GM19468 (cell line): ENCODE measurements around the gene SLC25A22.

Source experiments
- ATAC-seq: cut with Tn5 transposase; IDR thresholded peaks from one replicate; pipeline ENCODE4 v1.9.1; 2021; ENCODE audit warnings: mild to moderate bottlenecking, moderate library complexity, moderate number of reproducible peaks; ENCODE audit not compliant: unreplicated experiment; ENCODE audit errors: extremely low read depth

SLC25A22 gene

DNA sequence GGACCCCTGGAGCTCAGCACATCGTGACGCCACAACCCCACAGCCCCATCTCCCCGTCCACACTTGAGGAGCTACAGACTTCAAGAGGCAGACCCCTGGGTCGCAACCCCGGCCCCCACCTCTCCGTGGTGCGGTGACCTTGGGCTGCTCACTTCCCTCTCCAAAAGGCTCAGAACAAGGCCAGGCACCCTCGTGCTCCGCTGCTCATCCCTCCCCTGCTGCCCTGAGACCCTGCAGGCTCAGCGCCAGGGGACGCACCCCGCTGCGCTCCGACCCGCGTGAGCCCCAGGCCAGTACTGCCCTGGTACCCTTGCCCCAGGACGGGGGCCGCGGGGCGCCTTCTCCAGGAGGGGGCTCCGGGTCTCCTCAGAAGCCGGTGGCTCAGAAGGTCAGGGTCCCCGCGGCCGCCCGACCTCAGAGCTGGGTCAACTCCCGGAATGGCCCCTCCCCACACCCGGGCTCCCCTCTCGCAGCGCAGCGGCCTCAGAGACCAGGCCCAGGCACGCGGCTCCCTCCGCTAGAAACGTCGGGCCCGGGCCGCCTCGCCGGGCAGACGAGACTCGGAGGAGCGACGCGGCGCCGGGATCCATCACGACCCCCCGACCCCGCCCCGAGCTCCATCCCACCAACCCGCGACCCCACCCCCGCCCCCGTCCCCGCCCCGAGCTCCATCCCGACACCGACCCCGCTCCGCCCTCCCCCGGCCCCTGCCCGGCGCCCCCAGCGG is 21.4 kb downstream of the SLC25A22 start:
- ATAC-seq, result no peak

DNA sequence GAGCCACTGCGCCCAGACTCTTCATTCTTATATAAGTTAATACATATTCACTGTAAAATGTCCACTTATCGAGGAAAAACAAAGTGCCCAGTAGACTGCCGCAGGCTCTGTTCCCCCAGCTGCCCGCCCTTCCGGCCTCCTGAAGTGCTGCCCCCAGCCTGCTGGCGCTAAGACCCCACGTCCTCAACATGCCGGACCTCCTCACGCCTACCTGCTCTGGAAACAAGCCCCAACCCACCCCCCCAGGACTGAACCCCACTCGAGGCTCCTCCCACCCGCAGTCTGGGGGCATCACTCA is 21.9 kb downstream of the SLC25A22 start:
- no peak for ATAC-seq

DNA sequence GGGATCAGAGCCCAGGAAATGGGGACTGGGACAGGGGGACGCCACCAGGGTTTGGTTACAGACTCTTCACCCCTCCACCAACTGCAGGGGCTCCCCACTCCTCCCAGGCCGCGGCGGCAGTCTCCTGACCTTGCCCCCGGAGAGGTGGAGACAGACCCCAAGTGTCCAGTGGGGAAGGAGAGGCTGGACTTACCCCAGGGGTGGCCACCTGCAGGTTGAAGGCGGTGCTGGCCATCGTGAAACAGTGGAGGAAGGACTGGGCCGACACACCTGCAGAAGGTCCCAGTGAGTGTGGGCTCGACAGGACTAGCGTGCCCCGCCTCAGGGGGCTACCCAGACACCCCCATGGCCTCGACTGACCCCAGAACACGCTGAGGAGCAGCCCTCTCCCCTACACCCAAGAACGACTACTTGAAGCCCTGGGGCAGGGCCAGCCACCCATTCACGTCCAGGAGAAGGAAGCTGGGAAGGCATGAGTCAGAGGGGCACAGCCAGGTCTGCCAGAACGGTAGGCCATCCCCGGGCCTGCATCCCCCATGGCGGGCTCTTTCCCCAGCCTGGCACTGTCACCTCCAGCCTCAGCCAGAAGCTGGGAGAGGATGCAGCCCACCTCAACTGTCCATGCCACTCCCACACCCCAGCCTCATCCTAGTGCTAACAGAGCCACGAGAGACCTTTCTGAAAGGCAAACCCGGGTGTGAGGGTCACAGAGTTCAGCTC is 23.0 kb downstream of the SLC25A22 start:
- no peak for ATAC-seq

DNA sequence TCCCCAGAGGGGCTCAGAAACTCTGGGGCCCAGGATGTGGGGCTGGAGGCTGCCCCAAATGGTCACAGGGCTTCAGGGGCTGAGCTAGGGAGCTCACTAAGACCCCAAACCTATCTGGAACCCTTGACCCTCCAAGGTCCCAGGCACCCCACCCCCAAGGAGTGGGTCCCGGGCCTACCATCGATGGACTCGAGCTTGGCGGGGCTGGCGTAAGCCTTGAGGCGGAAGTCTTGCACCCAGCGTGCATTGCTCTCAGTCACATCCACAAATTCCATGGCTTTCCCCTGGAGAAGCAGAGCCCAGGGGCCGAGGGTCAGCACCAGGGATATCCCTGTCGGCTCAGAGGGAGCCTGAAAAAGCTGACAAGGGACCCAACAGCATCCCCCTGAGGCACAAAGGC is 24.3 kb downstream of the SLC25A22 start:
- no peak for ATAC-seq

DNA sequence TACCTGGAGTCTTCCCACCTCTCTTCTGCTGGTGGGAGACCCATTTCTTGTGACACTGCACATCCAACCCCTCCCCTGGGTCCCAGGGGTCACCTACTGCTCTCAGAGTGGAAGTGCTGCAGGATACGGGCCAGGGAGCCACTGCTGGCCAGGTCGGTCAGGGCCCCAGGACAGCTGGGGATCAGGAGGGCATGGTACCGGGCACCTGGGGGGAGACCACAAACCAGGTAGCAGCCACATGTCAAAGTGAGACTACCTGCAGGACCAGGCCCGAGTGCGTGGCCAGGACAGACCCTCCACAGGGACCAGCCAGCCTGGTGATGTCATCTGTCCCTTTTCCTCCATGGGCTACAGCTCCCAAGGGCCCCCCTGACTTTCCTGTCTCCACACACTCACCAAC is 24.7 kb downstream of the SLC25A22 start:
- ATAC-seq, result no peak

DNA sequence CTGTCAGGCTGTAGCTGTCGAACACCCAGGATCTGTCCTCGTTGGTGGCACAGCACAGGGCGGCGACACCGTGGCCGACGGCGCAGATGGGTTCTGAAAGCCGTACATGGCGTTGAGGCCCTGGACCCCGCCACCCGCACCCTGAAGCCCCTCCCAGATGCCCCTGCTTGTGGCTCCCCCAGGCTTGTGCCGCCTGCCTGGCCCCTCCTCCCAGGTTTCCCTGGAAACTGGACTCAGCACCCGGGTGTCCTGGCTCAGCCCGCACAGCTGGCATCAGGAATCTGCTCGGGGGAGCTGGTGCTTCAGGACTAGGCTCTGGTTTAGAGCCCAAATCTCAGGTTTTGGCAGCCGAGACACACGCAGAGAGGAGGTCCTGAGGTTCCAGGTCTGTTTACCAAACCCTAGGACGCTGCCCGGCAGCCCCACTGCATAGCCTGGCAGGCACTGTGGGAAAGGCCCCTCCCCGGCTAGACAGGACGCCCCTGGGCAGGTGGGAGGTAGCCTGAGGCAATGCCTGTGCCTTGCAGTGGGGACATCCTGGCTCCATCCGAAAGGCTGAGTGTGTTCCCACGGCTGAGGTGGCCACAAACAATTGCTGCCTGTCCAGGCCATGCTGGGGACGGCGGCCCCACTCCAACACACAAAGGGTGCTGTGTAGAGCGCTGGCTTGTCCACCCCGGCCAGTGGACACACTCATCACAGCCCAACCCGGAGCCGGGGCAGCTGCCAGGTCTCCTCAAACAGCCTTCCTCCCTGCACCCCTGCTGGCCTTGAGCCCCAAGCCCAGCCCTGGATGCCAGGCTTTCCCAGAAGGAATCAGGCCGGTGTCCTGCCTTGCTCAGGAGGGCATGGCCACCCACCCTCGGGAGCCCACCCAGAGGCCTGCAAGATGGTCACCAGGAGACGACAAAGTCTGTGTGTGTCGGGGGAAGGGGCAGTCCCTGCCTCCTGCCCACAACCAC is 25.4 kb downstream of the SLC25A22 start:
- no peak for ATAC-seq

DNA sequence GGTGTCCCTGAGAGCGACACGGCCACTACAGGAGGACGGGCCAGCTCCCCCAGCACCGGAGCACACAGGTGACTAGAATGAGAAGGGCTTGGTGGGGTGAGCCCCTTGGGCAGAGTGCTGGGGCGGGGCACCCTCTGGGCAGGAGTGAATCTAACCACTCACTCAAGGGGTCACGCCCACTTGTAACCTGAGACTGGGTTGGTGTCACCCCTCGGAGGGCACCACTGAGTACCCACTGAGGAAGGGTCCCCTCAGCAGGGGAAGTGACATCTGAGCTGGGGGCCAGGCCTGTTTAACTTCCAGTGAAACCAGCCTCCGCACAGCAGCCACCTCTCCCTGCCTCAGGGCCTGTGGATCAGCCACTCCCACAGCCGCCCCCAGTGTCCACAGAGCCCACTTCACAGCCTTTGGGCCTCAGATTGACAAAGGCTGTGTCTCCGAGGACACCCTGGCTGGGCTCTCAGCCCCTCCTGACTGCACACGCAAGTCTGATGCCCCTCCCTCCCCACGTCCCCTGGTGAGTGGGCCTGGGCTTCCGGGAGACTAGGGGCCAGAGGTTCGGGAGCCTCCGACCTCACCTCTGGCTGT is 26.4 kb downstream of the SLC25A22 start:
- ATAC-seq, result no peak

DNA sequence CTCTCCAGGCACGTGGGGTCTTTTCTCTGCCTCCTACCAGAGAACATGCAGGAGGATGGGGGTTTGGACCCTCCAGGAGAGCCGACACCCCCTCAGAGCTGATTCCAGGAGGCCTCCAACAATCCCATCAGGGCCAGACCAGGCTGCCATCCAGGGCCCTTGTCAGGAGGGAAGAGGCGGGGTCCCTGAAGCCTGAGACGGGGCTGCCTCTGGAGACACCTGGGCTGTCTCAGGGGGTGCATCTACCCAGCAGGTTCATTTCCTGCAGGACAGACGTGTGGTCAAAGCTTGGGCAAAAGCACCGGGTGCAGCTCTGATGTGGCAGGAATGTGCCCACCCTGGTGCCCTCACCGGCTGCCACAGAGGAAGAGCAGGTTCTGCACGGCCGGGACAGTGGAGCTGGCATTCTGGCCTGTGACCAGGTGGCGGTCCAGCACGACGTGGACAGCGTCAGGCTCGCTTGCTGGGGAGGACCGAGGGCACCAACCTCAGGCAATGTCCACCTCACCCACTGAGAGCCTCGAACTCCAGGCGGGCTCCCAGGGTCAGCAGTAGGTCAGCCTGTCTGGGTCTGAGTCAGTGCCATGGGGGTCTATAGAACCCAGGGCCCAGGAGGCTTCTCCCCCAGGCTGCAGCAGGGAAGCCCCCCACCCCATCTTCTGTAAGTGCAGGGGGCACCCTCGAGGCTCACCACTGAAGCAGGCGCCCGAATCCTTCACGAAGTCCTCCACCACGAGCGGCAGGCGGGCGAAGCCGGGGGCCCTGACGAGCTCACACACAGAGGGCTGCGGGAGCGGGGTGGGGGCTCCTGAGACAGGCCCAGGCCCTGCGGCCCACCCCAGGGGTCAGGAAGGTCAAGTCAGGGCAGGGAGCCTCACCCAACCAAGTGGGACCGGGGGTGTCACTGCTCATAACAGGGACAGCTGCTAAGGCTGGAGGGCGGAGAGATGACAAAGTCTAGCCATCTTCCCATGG is 27.2 kb downstream of the SLC25A22 start:
- ATAC-seq, result no peak

DNA sequence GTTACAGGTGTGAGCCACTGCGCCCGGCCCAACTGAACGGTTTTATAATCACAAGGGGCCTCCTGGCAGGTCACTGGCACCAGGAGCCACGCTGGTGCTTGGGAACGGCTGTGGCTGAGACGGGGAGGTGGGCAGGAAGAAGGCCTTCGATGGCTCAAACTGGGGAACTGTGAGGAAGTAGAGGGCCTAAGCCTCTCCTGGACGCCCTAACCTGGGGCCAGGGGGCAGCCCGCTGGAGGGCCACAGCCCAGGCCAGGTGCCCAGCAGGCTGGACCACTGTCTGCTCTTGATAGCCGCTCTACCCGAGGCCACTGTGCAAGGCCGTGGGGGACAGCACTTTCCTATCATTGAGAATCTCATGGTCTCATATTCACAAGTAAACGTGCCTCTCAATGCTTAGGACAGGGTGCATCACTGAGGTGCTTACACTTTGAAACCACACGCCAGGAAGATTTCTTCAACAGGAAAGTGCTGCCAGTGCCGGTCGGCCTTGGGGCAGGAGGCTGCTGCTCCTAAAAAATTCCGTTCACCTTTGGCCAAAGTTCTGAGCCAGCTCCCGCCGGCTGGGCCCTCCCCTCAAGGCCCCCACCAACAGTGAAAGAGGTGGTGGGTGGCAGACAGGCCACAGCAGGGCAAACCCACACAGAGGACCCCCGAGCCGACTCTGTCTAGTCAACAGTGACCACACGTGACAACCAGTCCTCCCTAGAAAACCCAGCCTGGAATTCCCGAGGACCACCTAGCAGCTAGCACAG is 28.0 kb downstream of the SLC25A22 start:
- ATAC-seq, result no peak

DNA sequence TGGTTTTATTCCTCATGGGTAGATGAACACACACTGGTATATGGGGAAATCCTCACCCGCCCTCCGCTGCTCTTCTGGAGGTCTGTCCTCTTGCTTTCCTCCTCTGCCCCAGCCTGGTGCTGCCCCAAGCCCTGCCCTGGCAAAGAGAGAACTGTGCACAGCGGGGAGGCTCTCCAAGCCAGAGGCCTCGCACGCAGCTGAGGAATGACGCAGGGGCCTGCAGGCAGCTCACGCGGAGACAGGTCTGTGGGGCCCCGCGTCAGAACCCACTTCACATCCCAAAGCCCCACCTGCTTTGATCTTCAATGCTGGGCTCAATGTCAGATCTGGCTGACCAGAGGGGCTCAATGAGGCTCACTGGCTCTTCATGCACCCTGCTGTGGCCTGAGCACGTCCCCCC is 30.8 kb downstream of the SLC25A22 start:
- no peak for ATAC-seq

DNA sequence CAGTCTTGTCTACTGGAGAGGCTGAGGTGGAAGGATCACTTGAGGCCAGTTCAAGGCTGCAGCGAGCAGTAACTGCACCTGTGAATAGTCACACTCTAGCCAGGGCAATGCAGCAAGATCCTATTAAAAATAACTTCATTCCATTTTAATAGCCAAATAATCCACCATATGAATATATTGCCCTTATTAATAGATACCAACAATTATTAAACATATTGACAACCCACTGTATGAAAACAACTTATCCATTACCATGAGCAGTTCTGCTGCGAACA is 31.2 kb downstream of the SLC25A22 start:
- no peak for ATAC-seq

DNA sequence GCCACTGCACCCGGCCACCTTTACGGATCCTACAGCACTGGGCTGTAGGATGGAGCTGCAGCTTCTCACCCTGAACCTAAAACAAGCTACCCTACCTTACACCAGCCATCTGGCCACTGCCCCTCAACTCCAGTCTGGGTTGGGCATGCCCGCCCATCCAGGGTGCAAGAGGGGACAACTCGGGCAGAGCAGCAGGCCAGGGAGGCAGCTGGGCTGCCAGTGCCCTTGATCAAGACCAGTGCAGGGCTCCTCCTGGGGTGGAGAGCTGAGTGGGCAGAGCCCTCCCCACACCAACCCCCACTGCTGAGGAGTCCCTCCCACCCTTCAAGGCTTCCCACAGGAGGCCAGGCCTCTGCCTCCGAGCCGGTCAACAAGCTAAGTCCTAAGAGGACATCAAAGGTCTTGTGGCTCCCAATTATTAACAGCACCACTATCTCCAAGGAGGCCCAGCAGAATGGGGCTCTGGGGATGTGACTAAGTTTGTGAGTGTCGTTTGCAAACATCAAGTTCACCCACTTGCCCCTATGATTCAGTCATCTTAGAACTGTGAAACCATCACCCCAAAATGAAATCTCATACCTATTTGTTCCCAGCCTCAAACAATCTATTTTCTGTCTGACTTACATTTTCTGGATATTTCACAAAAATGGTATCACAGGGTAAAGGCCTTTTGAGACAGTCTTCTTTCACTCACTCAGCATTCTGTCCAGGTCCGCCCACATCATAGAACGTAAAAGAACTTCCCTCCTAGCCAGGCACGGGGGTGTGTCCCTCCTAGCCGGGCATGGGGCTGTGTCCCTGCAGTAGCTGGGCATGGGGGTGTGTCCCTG is 31.8 kb downstream of the SLC25A22 start:
- ATAC-seq, result no peak

DNA sequence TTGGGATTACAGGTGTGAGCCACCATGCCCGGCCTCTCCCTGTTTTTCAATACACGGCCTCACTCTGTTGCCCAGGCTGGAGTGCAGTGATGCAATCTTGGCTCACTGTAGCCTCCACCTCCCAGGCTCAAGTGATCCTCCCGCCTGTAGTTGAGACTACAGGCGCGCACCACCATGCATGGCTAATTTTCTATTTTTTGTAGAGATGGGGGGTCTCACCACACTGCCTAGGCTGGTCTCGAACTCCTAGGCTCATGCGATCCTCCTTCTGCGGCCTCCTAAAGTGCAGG is 32.3 kb downstream of the SLC25A22 start:
- ATAC-seq, result no peak

DNA sequence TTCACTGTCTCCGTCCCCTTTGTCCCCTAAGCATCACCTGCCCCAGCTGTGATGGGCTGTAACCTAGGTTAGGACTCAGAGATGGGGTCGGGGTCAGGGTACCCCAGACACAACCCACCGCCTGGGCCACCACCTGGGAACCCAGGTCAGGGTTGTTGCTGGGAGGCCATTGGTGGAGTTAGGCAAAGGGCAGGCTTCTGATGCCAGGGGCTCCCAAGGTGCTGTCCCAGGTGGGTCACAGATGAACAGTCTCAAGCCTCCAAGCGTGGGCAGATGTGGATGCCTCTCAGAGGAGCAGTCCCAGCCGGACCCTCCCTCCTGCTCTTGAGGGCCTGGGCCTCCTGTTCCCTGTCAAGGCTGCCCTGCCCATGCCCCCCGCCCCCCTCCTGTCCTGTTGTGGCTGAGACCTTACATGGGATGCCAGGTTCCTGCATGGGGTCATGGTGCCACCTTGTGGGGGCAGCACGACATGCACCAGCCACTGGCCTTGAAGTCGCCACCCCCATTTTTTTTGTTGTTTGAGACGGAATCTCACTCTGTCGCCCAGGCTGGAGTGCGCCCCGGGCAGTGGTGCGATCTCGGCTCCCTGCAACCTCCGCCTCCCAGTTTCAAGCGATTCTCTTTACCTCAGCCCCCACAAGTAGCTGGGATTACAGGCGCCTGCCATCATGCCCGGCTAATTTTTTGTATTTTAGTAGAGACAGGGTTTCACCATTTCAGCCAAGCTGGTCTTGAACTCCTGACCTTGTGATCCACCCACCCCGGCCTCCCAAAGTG is 32.9 kb downstream of the SLC25A22 start:
- no peak for ATAC-seq

DNA sequence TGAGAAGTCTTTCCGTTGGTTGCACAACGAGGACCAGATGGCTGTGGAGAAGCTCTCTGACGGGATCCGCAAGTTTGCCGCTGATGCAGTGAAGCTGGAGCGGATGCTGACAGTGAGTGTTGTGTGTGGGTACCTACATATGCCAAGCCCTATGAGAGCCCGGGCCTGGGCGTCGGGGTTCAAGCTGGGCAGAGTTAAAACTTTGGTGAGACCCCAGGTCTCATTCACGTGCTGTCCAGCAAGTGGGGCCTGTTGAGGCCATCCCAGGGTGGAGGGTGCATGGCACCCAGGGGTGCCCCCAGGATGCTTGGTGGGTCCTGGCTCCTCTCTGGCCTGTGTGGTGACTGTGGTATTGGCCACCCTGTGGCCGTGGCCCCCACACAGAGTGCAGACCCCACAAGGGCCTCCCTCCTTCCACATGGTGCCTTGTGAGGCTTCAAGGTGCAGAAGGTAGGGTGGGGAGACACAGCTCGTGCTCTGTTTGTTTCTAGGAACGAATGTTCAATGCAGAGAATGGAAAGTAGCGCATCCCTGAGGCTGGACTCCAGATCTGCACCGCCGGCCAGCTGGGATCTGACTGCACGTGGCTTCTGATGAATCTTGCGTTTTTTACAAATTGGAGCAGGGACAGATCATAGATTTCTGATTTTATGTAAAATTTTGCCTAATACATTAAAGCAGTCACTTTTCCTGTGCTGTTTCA is 33.6 kb downstream of the SLC25A22 start:
- ATAC-seq, result no peak

DNA sequence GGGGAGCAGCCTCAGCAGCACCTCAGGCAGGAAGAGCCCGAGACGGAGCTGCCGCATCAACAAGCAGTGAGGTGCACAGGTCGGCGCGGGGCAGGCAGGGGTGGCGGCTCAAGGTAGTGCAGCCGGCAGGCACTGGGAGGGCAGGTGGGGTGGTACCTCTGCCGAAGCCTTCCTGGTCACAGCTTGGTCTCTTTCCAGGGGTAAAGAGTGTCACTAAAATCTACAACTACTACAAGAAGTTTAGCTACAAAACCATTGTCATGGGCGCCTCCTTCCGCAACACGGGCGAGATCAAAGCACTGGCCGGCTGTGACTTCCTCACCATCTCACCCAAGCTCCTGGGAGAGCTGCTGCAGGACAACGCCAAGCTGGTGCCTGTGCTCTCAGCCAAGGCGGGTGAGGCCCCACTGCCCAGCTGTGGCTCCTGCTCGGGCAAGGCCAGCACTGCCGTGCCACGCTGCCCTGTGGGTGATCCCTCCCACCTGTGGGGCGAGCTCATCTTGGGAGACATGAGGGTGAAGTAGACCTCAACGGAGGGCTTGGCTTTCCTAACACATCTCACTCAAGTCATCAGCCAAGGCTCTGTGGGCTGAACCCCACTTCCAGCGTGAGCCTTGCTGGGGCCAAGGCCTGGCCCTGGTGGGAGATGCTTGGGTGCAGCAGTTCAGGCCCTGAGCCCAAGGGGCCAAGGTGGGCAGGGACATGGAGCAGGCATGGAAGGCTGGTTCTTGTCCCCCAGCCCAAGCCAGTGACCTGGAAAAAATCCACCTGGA is 34.3 kb downstream of the SLC25A22 start:
- ATAC-seq, result no peak
